Activated T-cell treated with anti-CD3 and anti-CD28 coated beads for 48 hours (primary cell): ENCODE results near the gene PNPLA7.
"Not testable (repeated sequence)": the region's sequence is repeated elsewhere in the genome, so short reads cannot be mapped to it uniquely, and the experiment has no call there.

Source experiments
- DNase-seq: peaks from one replicate; pipeline ENCODE4 v3.0.0-alpha.2; 2020; ENCODE audit warnings: low read depth

Gene PNPLA7

GRCh38 chr9:137478962-137479861, 71.0 kb downstream of the PNPLA7 start:
- DNase-seq = no peak

GRCh38 chr9:137478613-137478961, 71.6 kb downstream of the PNPLA7 start:
- DNase-seq = no peak

GRCh38 chr9:137477778-137478612, 72.2 kb downstream of the PNPLA7 start:
- no peak for DNase-seq

- DNase-seq = no peak
Measured at GRCh38 chr9:137476856-137477255, 73.3 kb downstream of the PNPLA7 start.

- no peak for DNase-seq
Measured at GRCh38 chr9:137475666-137476065, 74.5 kb downstream of the PNPLA7 start.

- DNase-seq = no peak
Measured at GRCh38 chr9:137474271-137474670, 75.9 kb downstream of the PNPLA7 start.

- DNase-seq = no peak
Measured at GRCh38 chr9:137470785-137471184, 79.4 kb downstream of the PNPLA7 start.

- no peak for DNase-seq
Measured at GRCh38 chr9:137467896-137468295, 82.3 kb downstream of the PNPLA7 start.

GRCh38 chr9:137467161-137467581, 83.0 kb downstream of the PNPLA7 start:
- DNase-seq = no peak

GRCh38 chr9:137466389-137467085, 83.7 kb downstream of the PNPLA7 start:
- not testable (repeated sequence) for DNase-seq

- DNase-seq = no peak
Measured at GRCh38 chr9:137465720-137466388, 84.3 kb downstream of the PNPLA7 start.

- no peak for DNase-seq
Measured at GRCh38 chr9:137465000-137465719, 85.0 kb downstream of the PNPLA7 start.

GRCh38 chr9:137464291-137464999, 85.8 kb downstream of the PNPLA7 start:
- no peak for DNase-seq

- DNase-seq = no peak
Measured at GRCh38 chr9:137463931-137464290, 86.3 kb downstream of the PNPLA7 start.

- no peak for DNase-seq
Measured at GRCh38 chr9:137462986-137463930, 86.9 kb downstream of the PNPLA7 start.

GRCh38 chr9:137462396-137462985, 87.7 kb downstream of the PNPLA7 start:
- DNase-seq = no peak

GRCh38 chr9:137461663-137462395, 88.4 kb downstream of the PNPLA7 start:
- peak; percentile 85 for DNase-seq

- no peak for DNase-seq
Measured at GRCh38 chr9:137461316-137461662, 88.9 kb downstream of the PNPLA7 start.
